Activated CD8-positive, alpha-beta T cell treated with anti-CD3 and anti-CD28 coated beads for 36 hours (primary cell): ENCODE measurements around the gene QPRT. TPM values are rescaled to one million over a fixed set of nuclear protein-coding genes. Genes with fewer than 3 reads are reported as not detected.
A peak's percentile ranks its signal among the peaks of the same experiment; 100 is the strongest.

Experiments
- ATAC-seq: fragments of 200-7000 bp; cut with Tn5 transposase; one replicate; pipeline ENCODE4 v1.10.0; 2021; ENCODE audit warnings: mild to moderate bottlenecking, moderate library complexity
- CTCF ChIA-PET: fragments of 350-600 bp; sonication (Branson Sonifier 250); formaldehyde crosslinking; loops from one replicate; lab custom pipeline; 2021; ENCODE audit warnings: antibody characterized with exemption; lab: Charles Lee
- POLR2A ChIA-PET: fragments of 350-600 bp; sonication (Branson Sonifier 250); formaldehyde crosslinking; loops from one replicate; lab custom pipeline; 2021; ENCODE audit warnings: antibody characterized with exemption; lab: Charles Lee
- DNase-seq: peaks from one replicate; pipeline ENCODE4 v3.0.0-alpha.2; 2020
- H3K27ac Mint-ChIP-seq: one replicate; pipeline ENCODE4 v1.8.0; 2021; ENCODE audit warnings: mild to moderate bottlenecking, mixed read lengths
- H3K27me3 Mint-ChIP-seq: one replicate; pipeline ENCODE4 v1.8.0; 2021; ENCODE audit warnings: mixed read lengths
- H3K36me3 Mint-ChIP-seq: one replicate; pipeline ENCODE4 v1.8.0; 2021; ENCODE audit warnings: low read depth, mixed read lengths
- H3K4me1 Mint-ChIP-seq: one replicate; pipeline ENCODE4 v1.8.0; 2021; ENCODE audit warnings: low read depth, mixed read lengths
- H3K4me3 Mint-ChIP-seq: one replicate; pipeline ENCODE4 v1.8.0; 2021; ENCODE audit warnings: mild to moderate bottlenecking, moderate library complexity, mixed read lengths
- H3K9me3 Mint-ChIP-seq: one replicate; pipeline ENCODE4 v1.8.0; 2021; ENCODE audit warnings: mixed read lengths
- CTCF ChIP-seq: fragments of 200-600 bp; IDR thresholded peaks from one replicate; pipeline ENCODE4 v1.8.0; 2022; ENCODE audit warnings: antibody characterized with exemption, mild to moderate bottlenecking
- intact Hi-C: fragments of 100-400 bp; cut with micrococcal nuclease; formaldehyde crosslinking; loops from one replicate; pipeline ENCODE4 v1.10.0; 2022
- total RNA-seq, 2 experiments: library from RNA; stranded (reverse); gene quantifications; one replicate each; pipeline ENCODE4 v1.2.3, GENCODE V29; 2021

QPRT gene
- total RNA-seq, 2 experiments from 2014 or later = 9.3 to 11.7 TPM

GRCh38 chr16:29667755-29668154, 11.2 kb upstream of the QPRT start:
- Mint-ChIP-seq H3K27me3 (no peaks in the 10 kb centered on the region), H3K27ac (peak overlapping the region; percentile 4), H3K4me3 (no peak overlapping the region), H3K4me1 (peaks cover 27% of the 10 kb centered on the region), H3K9me3 (no peaks in the 10 kb centered on the region), H3K36me3 (peaks cover 55% of the 10 kb centered on the region)
- ATAC-seq = no peak
- DNase-seq = no peak
- TF ChIP-seq CTCF = no peak
- CTCF ChIA-PET = interaction anchor here (0.7 to 1.1 kb wide), 2 partner anchors 8 to 33 kb away, joined by 4 read pairs; no protein-coding TSS in a partner anchor
- POLR2A ChIA-PET = interaction anchor here (0.6 to 3.5 kb wide), 3 partner anchors 12 to 42 kb away, joined by 3 to 10 read pairs (median 4); no protein-coding TSS in a partner anchor
- intact Hi-C loops = no loop called here

DNA sequence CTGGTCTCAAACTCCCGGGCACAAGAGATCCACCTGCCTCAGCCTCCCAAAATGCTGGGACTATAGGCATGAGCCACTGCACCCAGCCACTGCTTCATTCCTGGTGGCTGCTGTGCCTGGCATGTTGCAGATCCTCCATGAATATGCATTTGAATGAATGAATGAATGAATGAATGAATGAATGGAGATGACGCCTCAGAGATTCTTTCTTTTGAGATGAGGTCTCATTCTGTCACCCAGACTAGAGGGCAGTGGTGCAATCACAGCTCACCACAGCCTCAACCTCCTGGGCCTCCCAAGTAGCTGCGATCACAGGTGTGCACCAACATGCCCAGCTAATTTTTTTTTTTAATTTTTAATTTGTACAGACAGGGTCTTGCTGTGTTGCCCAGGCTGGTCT, 10.7 kb upstream of the QPRT start:
- peaks cover 53% of the 10 kb centered on the region for H3K36me3 Mint-ChIP-seq
- intact Hi-C loops = no loop called here

DNA sequence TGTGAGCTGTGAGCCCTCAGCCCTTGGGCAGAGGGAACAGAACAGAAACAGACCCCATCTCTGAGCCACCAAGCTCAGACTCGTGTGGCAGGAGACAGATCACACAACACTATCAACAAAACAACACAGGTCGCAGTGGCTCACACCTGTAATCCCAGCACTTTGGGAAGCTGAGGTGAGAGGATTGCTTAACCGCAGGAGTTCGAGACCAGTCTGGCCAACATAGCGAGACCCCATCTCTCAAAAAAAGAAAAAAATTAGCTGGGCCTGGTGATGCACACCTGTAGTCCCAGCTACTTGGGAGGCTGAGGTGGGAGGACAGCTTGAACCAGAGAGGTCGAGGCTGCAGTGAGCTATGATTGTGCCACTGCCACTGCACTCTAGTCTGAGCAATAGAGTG, 5.5 kb upstream of the QPRT start:
- CTCF ChIA-PET = interaction anchor here (1.5 kb wide), 1 partner anchor 18 kb away, joined by 3 read pairs; no protein-coding TSS in a partner anchor
- intact Hi-C loops = no loop called here
- peaks cover 12% of the 10 kb centered on the region for H3K36me3 Mint-ChIP-seq
- ATAC-seq (no peak), DNase-seq (no peak)
- POLR2A ChIA-PET = no interaction called here
- no peak overlapping the region for H3K4me3 Mint-ChIP-seq
- H3K27ac Mint-ChIP-seq = peak overlapping the region; percentile 42
- no peak for TF ChIP-seq CTCF
- H3K27me3 Mint-ChIP-seq = no peaks in the 10 kb centered on the region
- H3K9me3 Mint-ChIP-seq = no peaks in the 10 kb centered on the region
- peaks cover 11% of the 10 kb centered on the region for H3K4me1 Mint-ChIP-seq

More for the DNA sequence above, 10.7 kb upstream of the QPRT start:
- CTCF ChIA-PET = interaction anchor here (0.7 kb wide), 1 partner anchor 32 kb away, joined by 4 read pairs; no protein-coding TSS in a partner anchor
- Mint-ChIP-seq H3K27ac (no peak overlapping the region), H3K27me3 (no peaks in the 10 kb centered on the region), H3K9me3 (no peaks in the 10 kb centered on the region), H3K4me1 (peaks cover 27% of the 10 kb centered on the region), H3K4me3 (no peak overlapping the region)
- ATAC-seq = no peak
- POLR2A ChIA-PET = no interaction called here
- no peak for DNase-seq
- no peak for TF ChIP-seq CTCF

- peaks cover 10% of the 10 kb centered on the region for H3K36me3 Mint-ChIP-seq
- ChIA-PET CTCF (interaction anchor here (1.5 to 1.7 kb wide), 2 partner anchors 17 to 26 kb away, joined by 3 to 5 read pairs; no protein-coding TSS in a partner anchor), POLR2A (interaction anchor here (0.6 kb wide), 1 partner anchor 29 kb away, joined by 3 read pairs; no protein-coding TSS in a partner anchor)
- no peak for ATAC-seq
- intact Hi-C loops = no loop called here
- no peak for TF ChIP-seq CTCF
- peak overlapping the region; percentile 75 for H3K27ac Mint-ChIP-seq
- H3K27me3 Mint-ChIP-seq = no peaks in the 10 kb centered on the region
- peaks cover 15% of the 10 kb centered on the region for H3K4me1 Mint-ChIP-seq
- H3K4me3 Mint-ChIP-seq = no peak overlapping the region
- H3K9me3 Mint-ChIP-seq = no peaks in the 10 kb centered on the region
- no peak for DNase-seq
These were observed 4.8 kb upstream of the QPRT start for GRCh38 chr16:29674188-29674587.
